ENCODE results near the gene FSTL4. TPM values are rescaled to one million over a fixed set of nuclear protein-coding genes. Genes with fewer than 3 reads are reported as not detected.

FSTL4 gene
- total RNA-seq, 1 experiment from 2014 or later, result 1.1 TPM

GRCh38 chr5:133294380-133294779 lies 318.0 kb downstream of the FSTL4 start:
- no peak for DNase-seq (ENCODE audit: low spot score)

- DNase-seq (ENCODE audit: low spot score), result no peak
Observed at GRCh38 chr5:133293960-133294359, 318.4 kb downstream of the FSTL4 start.

GRCh38 chr5:133292300-133292699 lies 320.0 kb downstream of the FSTL4 start:
- DNase-seq (ENCODE audit: low spot score), result peak; percentile 89

GRCh38 chr5:133291524-133291923 lies 320.8 kb downstream of the FSTL4 start:
- DNase-seq (ENCODE audit: low spot score), result no peak

- no peak for DNase-seq (ENCODE audit: low spot score)
Observed at GRCh38 chr5:133290669-133291240, 321.6 kb downstream of the FSTL4 start.

- DNase-seq (ENCODE audit: low spot score), result no peak
Observed at GRCh38 chr5:133289686-133290367, 322.5 kb downstream of the FSTL4 start.

- DNase-seq (ENCODE audit: low spot score), result peak; percentile 30
Observed at GRCh38 chr5:133287500-133287899, 324.8 kb downstream of the FSTL4 start.

GRCh38 chr5:133286483-133286882 lies 325.9 kb downstream of the FSTL4 start:
- no peak for DNase-seq (ENCODE audit: low spot score)

GRCh38 chr5:133285583-133286021 lies 326.7 kb downstream of the FSTL4 start:
- DNase-seq (ENCODE audit: low spot score), result peak; percentile 96

GRCh38 chr5:133284306-133284705 lies 328.0 kb downstream of the FSTL4 start:
- no peak for DNase-seq (ENCODE audit: low spot score)

- DNase-seq (ENCODE audit: low spot score), result no peak
Observed at GRCh38 chr5:133278317-133278716, 334.0 kb downstream of the FSTL4 start.

GRCh38 chr5:133277744-133278143 lies 334.6 kb downstream of the FSTL4 start:
- DNase-seq (ENCODE audit: low spot score), result no peak

- no peak for DNase-seq (ENCODE audit: low spot score)
Observed at GRCh38 chr5:133276171-133276570, 336.2 kb downstream of the FSTL4 start.

GRCh38 chr5:133275631-133276030 lies 336.7 kb downstream of the FSTL4 start:
- no peak for DNase-seq (ENCODE audit: low spot score)

GRCh38 chr5:133274597-133274935 lies 337.8 kb downstream of the FSTL4 start:
- DNase-seq (ENCODE audit: low spot score), result no peak

GRCh38 chr5:133273661-133274596 lies 338.4 kb downstream of the FSTL4 start:
- DNase-seq (ENCODE audit: low spot score), result peak; percentile 72

- DNase-seq (ENCODE audit: low spot score), result no peak
Observed at GRCh38 chr5:133272345-133272744, 340.0 kb downstream of the FSTL4 start.

- DNase-seq (ENCODE audit: low spot score), result no peak
Observed at GRCh38 chr5:133271606-133272005, 340.7 kb downstream of the FSTL4 start.

GRCh38 chr5:133269691-133270090 lies 342.6 kb downstream of the FSTL4 start:
- DNase-seq (ENCODE audit: low spot score), result no peak

- DNase-seq (ENCODE audit: low spot score), result no peak
Observed at GRCh38 chr5:133267601-133268000, 344.7 kb downstream of the FSTL4 start.

- DNase-seq (ENCODE audit: low spot score), result no peak
Observed at GRCh38 chr5:133266966-133267365, 345.4 kb downstream of the FSTL4 start.

GRCh38 chr5:133266527-133266878 lies 345.8 kb downstream of the FSTL4 start:
- DNase-seq (ENCODE audit: low spot score), result no peak

Data from A172 (cell line).